IPS-18c (cell line): Measurements from ENCODE around the gene TMEM37.

Source experiments
- H3K4me3 ChIP-seq: 2 replicates; pipeline ENCODE4 v1.7.0; 2013; ENCODE audit warnings: low read depth, mild to moderate bottlenecking, low read length, moderate library complexity; ENCODE audit not compliant: insufficient read depth
- H3K9me3 ChIP-seq: one replicate; pipeline ENCODE4 v1.6.1; 2013; ENCODE audit warnings: mild to moderate bottlenecking, low read length, moderate library complexity; ENCODE audit not compliant: control insufficient read depth, insufficient read depth

The TMEM37 gene

GRCh38 chr2:119466373-119466772, 34.7 kb downstream of the TMEM37 start:
- no peaks in the 10 kb centered on the region for H3K9me3 ChIP-seq
- no peak overlapping the region for H3K4me3 ChIP-seq

- no peaks in the 10 kb centered on the region for H3K9me3 ChIP-seq
- H3K4me3 ChIP-seq, result no peak overlapping the region
Measured at GRCh38 chr2:119468154-119468955, 36.7 kb downstream of the TMEM37 start.

DNA sequence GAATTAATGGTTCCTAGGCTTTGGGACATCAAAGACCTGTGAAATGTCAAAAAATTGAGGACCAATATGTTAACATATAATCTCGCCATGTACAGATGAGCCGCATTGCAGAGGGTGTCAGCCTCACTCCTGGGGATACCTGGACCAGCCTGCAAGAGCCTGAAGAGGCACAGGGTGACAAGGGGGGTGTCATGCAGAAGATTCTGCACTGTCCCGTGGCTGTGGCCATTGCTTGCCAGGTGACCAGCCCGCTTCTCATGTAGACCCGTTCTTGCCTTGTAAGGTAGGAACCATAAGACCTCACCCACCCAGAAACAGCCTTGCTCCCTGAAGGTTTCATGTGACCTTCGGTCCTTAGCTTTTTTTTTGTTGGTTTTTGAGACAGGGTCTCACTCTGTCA, 37.5 kb downstream of the TMEM37 start:
- no peak overlapping the region for H3K4me3 ChIP-seq
- no peaks in the 10 kb centered on the region for H3K9me3 ChIP-seq

DNA sequence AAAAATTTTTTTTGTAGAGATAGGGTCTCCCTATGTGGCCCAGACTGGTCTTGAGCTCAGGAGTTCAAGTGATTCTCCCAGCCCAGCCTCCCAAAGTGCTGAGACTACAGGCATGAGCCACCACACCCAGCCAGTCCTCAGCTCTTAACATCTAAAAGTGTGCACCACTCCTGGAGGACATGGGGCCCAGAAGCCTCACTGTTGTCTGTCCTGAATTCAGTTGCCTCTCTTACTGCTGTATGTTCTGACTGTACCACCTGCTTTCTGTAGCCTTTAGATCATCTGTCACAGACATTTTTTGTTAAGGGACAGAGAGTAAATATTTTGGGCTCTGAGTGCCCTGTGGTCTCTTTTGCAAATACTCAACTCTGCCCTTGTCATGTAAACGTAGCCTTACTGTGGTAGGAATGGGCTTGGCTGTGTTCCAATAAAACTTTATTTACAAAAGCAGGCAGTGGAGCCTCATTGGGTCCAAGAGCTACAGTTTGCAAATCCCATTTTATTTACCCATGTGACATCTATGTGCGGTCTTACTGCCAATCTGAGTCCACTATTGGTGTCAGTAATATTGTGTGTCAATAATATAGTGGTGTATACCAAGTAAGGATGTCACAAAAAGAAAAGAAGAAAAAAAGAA, 38.1 kb downstream of the TMEM37 start:
- Histone ChIP-seq H3K9me3 (no peaks in the 10 kb centered on the region), H3K4me3 (no peak overlapping the region)

DNA sequence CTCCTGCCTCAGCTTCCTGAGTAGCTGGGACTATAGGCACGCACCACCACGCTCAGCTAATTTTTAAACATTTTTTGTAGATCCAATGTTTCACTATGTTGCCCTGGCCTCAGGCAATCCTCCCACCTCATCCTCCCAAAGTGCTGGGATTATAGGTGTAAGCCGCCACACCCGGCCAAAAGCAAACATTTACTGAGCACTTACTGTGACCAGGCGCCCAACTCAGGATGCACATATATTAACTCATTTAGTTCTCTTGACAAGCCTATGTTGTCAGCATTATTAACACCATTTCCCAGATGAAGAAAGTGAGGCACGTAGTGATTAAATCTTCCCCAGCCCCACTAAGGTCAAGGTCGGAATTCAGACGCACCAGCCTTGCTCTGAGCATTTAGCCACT, 41.1 kb downstream of the TMEM37 start:
- Histone ChIP-seq H3K9me3 (no peaks in the 10 kb centered on the region), H3K4me3 (no peak overlapping the region)

DNA sequence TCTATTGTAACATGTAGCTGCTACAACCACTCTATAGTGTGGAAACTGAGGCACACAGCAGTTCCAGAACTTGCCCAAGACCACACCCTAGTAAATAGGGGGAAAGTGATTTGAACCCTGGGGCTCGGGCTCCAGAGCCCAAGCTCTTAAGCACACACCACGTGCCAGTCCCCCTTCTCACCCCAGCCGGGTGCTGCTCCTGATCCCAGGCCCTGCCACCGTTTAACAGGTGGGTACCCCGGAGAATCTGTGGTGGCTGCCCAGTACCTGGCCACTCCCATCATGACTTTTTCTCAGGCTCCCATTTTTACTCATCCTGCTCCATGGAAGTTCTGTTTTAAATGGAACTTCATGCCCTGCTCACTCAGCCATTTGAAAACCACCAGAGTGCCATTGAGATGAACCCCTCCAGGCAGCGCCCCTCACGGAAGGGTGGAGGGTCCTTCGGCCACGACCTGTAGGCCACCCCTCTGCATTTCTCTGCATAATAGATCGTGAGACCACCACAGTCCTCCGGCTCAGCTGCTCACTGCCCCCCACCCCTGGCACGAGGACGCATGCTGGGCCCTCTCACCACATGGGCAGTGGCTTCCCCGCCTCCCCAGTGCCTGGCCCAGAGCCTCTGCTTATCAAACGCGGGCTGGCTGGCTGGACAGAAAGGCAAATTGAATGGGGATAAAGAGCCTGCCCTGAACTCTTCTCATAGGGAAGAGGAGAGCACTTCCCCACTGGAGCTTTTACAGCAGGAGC, 42.1 kb downstream of the TMEM37 start:
- H3K4me3 ChIP-seq, result no peak overlapping the region
- no peaks in the 10 kb centered on the region for H3K9me3 ChIP-seq

DNA sequence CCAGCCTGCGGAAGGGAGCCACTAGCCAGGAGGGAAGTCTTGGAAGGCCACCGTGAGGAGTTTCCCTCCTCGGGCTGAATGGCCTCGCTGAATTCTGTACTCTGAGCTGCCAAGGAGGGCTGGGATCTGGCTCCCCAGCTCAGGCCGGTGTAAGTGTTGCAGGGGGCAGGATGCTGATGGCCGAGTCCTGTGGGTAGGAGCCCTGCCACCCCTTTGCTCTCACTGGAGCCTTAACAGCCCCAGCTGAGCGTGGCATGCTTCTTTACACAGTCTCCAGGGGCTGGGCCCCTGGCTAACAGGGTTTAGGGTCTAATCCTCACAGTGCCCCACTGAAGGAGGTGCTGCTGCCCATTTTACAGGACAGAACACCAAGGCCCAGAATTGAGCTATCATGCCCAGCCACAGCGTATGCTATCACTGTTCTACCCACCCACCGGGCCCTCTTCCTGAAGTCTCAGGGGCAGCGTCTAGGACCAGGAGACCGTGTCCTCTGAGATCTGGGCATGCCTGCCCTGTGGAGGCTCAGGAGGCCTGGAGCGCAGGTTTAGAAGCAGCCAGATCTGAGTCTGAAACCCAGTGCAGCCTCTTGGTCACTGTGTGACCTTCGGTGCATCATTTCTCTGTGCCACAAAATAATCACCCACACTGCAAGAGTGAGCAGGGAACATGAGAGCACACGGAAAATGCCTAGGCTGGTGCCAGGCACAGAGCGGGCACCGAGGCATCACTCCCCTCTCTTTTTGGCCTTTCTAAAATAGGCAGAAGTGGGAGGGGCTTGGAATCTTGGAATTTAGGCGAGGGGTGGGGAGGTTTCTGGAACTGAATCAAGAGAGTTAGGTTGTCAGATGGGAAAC, 42.9 kb downstream of the TMEM37 start:
- no peak overlapping the region for H3K4me3 ChIP-seq

GRCh38 chr2:119475225-119475856, 43.7 kb downstream of the TMEM37 start:
- Histone ChIP-seq H3K4me3 (no peak overlapping the region), H3K9me3 (no peaks in the 10 kb centered on the region)

More for the DNA sequence above, 42.9 kb downstream of the TMEM37 start:
- no peaks in the 10 kb centered on the region for H3K9me3 ChIP-seq

- no peaks in the 10 kb centered on the region for H3K9me3 ChIP-seq
Measured at GRCh38 chr2:119475857-119476244, 44.2 kb downstream of the TMEM37 start.

DNA sequence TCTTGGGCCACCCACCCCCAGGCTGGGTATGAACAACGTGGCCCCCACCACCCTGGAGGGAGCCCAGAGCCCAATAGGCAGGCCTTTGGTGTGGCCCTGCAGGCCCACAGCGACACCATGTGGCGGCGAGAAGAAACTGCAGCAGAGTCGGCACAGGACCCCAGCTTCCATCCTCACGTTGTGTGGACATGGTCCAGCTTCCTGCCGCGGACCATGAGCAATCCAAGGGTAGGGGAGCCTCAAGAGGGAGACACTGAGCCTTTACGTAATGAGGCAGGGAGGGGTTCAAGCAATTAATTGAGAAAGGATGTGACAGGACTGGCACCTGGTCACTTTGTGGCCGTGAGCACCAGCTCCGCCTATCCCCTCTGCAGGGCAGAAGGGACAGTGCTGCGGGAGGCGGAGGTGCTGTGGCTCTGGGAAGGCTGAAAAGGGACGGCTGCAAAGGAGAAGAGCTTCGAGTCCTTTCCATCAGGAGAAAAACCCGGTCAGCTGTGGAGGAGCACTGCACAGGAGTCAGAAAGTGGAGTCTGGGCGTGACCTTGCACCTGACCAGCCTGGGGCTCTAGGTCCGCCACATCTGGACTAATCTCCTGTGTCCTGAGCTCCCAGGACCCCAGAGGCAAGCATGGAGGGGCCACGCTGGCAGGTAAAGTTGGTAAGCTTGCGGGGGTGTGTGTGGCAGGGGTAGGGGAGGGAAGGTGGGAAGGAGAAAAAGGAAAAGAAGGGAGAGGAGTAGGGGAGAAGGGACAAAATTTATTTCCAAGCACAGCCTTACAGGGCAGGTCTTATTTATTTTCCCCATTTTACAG, 44.9 kb downstream of the TMEM37 start:
- no peak overlapping the region for H3K4me3 ChIP-seq
- no peaks in the 10 kb centered on the region for H3K9me3 ChIP-seq

More at GRCh38 chr2:119475857-119476244, 44.2 kb downstream of the TMEM37 start:
- no peak overlapping the region for H3K4me3 ChIP-seq

GRCh38 chr2:119477113-119477505, 45.5 kb downstream of the TMEM37 start:
- no peak overlapping the region for H3K4me3 ChIP-seq
- no peaks in the 10 kb centered on the region for H3K9me3 ChIP-seq

GRCh38 chr2:119478188-119478977, 46.7 kb downstream of the TMEM37 start:
- no peak overlapping the region for H3K4me3 ChIP-seq
- H3K9me3 ChIP-seq, result no peaks in the 10 kb centered on the region

- Histone ChIP-seq H3K4me3 (no peak overlapping the region), H3K9me3 (no peaks in the 10 kb centered on the region)
Measured at GRCh38 chr2:119478978-119479295, 47.3 kb downstream of the TMEM37 start.

DNA sequence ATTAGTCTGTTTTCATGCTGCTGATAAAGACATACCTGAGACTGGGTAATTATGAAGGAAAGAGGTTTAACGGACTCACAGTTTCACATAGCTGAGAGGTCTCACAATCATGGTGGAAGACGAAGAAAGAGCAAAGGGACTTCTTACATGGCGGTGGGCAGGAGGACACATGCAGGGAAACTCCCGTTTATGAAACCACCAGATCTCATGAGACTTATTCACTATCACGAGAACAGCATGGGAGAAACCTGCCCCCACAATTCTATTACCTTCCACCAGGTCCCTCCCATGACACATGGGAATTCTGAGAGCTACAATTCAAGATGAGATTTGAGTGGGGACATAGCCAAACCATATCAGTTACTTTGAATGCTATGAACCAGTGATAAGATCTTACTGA, 48.5 kb downstream of the TMEM37 start:
- no peak overlapping the region for H3K4me3 ChIP-seq
- H3K9me3 ChIP-seq, result no peaks in the 10 kb centered on the region

- Histone ChIP-seq H3K4me3 (no peak overlapping the region), H3K9me3 (no peaks in the 10 kb centered on the region)
Measured at GRCh38 chr2:119480718-119481142, 49.1 kb downstream of the TMEM37 start.
